Heart right ventricle (tissue), 16 donors: ENCODE results near the gene ADAMTS17. TPM values are rescaled to one million over a fixed set of nuclear protein-coding genes. Genes with fewer than 3 reads are reported as not detected.

Experiments
- ATAC-seq, 8 donors: fragments of 200-7000 bp; cut with Tn5 transposase; one replicate each; pipeline ENCODE4 v1.9.1; 2020; ENCODE audit warnings: mild to moderate bottlenecking in 8 of 8, moderate library complexity in 8 of 8, moderate number of reproducible peaks in 1 of 8
- DNase-seq, 2 donors: peaks; one replicate each; pipeline ENCODE4 v3.0.0-alpha.2; 2020
- H3K27ac ChIP-seq, 10 donors: fragments of 200-600 bp; sonication (generic) in 2 of 10; one replicate each; pipeline versions ENCODE4 v1.5.0 to v1.8.0; 2020 to 2022; ENCODE audit warnings: mild to moderate bottlenecking in 3 of 10
- H3K27me3 ChIP-seq, 7 donors: fragments of 200-600 bp; one replicate each; pipeline ENCODE4 v1.8.0; 2021 to 2022; ENCODE audit warnings: mild to moderate bottlenecking in 2 of 7
- H3K36me3 ChIP-seq, 9 donors: fragments of 200-600 bp; sonication (generic) in 1 of 9; one replicate each; pipeline versions ENCODE4 v1.5.0 to v1.8.0; 2020 to 2022; ENCODE audit warnings: mild to moderate bottlenecking in 2 of 9
- H3K4me1 ChIP-seq, 9 donors: fragments of 200-600 bp; sonication (generic) in 1 of 9; one replicate each; pipeline versions ENCODE4 v1.5.0 to v1.8.0; 2020 to 2022; ENCODE audit warnings: mild to moderate bottlenecking in 4 of 9
- H3K4me3 ChIP-seq, 10 donors: fragments of 200-600 bp; sonication (generic) in 2 of 10; one replicate each; pipeline versions ENCODE4 v1.5.0 to v1.8.0; 2020 to 2022; ENCODE audit warnings: mild to moderate bottlenecking in 7 of 10, moderate library complexity in 2 of 10
- H3K9me3 ChIP-seq, 11 donors: fragments of 200-600 bp in 10 of 11; sonication (generic) in 2 of 11; one replicate each; pipeline versions ENCODE4 v1.5.0 to v1.8.0; 2013 to 2022; ENCODE audit warnings: mild to moderate bottlenecking in 2 of 11, control low read depth in 1 of 11, moderate library complexity in 1 of 11
- CTCF ChIP-seq, 9 donors: fragments of 200-600 bp; sonication (generic) in 2 of 9; IDR thresholded peaks; one replicate each; pipeline versions ENCODE4 v1.5.0 to v1.8.0; 2021 to 2022; ENCODE audit warnings: antibody characterized with exemption in 9 of 9, mild to moderate bottlenecking in 5 of 9, moderate library complexity in 1 of 9
- WGBS, 2 donors: extraction: QIAGEN DNeasy Blood & Tissue Kit; methylation state at CpG; one replicate each; pipeline ENCODE4 v1.1.7; 2013; ENCODE audit warnings: inconsistent platforms in 1 of 2; 5-methylcytosine and 5-hydroxymethylcytosine counted together
- intact Hi-C, 10 donors: fragments of 100-400 bp; cut with DNase I; formaldehyde crosslinking; loops; one replicate each; pipeline versions ENCODE4 v1.11.1 to v1.14.2; 2022
- polyA plus RNA-seq, 2 donors: library from polyadenylated mRNA; stranded (reverse); fragments of 200-250 nt; gene quantifications; one replicate each; pipeline ENCODE4 v1.2.3, GENCODE V29; 2013
- total RNA-seq, 10 donors: library from RNA; stranded (reverse); fragmentation: NEBNext Ultra II Directional in 3 of 10; extraction: Animal tissue kit (Norgen Biotek cat#: 25700) in 3 of 10; gene quantifications; one replicate each; pipeline versions ENCODE4 v1.2.1 to v1.2.4, GENCODE V29; 2021 to 2023
- donor health status: Arrhythmogenic right ventricular cardiomyopathy.
- donor health status: ischemic (EF 13 %, LVEDD 7.1; RV severe dilation, severe dysfunction).
- donor health status: healthy with polysubstance abuse.
- donor health status: DM: no; HTN: yes; CAD: no.
- donor health status: DM: no; HTN: no; CAD: no.
- donor health status: ischemic (EF 25% LVEDD 6.9; RV normal size, moderate dysfunction).
- donor health status: ischemic (EF 25% LVEDD 5.7; RV mildly dilated, moderate dysfunction).
- donor health status: healthy.
- donor health status: DM: yes; HTN: yes; CAD: no.
- donor health status: Ischemic cardiomyopathy.
- donor health status: ischemic (EF 35%, LVEDD 5.7; RV mildly dilated, moderate dysfunction).
- donor health status: nonischemic (EF 11% LVEDD 7.7; RV severe dilation, severe dysfunction).
- donor health status: DM: yes; HTN: yes; CAD: no.
- donor health status: PGD.
- donor health status: ischemic (EF 29% LVEDD 5.4; RV normal size, mild dysfunction).
- donor health status: nonischemic (EF 23%, LVEDD 6.1; RV moderate dilation, normal function).

ADAMTS17 gene
- total and polyA plus RNA-seq, 12 donors, result 0.47 to 5.0 (median 1.2) TPM

DNA sequence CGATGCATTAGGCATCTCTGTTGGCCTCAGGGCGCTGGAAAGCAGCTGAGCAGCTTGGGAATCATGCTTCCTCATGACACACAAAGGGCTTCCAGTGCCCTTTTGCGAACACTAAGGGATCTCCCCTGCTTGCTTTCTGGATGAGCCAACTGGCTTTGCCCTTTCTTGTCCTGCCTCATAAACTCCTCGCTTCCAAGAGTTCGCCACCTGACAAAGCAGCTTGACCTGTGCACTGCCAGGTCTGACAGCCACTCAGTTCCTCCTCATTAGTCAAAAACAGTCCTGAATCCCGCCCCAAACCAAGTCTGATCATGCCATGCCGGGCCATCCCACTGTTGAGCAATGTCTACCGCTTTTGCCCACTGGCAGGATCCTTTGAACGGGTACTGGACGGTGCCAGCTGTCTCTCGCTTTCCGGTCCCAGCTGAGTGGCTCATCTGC is 343.1 kb downstream of the ADAMTS17 start:
- Histone ChIP-seq H3K4me3 (no peak overlapping the region), H3K9me3 (no peaks in the 10 kb centered on the region), H3K27me3 (no peaks in the 10 kb centered on the region), H3K27ac (no peak overlapping the region), H3K4me1 (no peaks in the 10 kb centered on the region), H3K36me3 (no peaks in the 10 kb centered on the region)
- DNase-seq (no peak), ATAC-seq (no peak)
- 89 to 93% methylated on average over 12 of the region's 12 CpGs for WGBS, 2 donors
- intact Hi-C loops, result no loop called here
- TF ChIP-seq CTCF (IDR thresholded peaks at IDR 0.05), result no peak

DNA sequence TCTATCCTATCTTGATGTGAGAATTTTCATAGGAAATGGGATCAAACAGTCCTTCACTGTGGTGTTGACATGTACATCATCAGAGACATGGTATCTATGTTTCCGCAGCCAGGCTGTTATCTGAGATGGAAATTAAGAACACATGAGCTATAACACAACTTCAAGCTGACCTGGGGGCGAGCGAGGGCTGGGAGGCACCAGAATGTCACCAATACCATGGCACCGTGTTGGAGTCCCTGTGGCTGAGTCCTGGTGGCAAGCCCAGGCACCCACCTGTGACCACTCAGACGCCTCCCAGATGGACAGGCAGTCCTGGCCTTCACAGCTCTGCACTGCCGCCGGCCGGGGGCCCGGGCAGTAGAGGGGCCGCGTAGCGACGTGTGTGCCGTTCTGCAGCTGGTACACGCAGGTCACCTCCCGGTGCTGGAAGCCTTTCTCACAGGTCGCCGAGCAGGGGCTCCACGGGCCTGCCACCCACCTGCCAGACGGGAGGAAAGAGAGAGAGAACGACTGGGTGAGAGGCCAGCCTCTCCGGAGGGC is 344.6 kb downstream of the ADAMTS17 start:
- Histone ChIP-seq H3K4me3 (no peak overlapping the region), H3K27me3 (no peaks in the 10 kb centered on the region), H3K27ac (no peak overlapping the region), H3K36me3 (no peaks in the 10 kb centered on the region), H3K4me1 (no peaks in the 10 kb centered on the region), H3K9me3 (no peaks in the 10 kb centered on the region)
- no peak for TF ChIP-seq CTCF (IDR thresholded peaks at IDR 0.05)
- intact Hi-C loops, result no loop called here
- ATAC-seq (peak in 1 of 8 donors; percentile 7), DNase-seq (no peak)
- WGBS, 2 donors, result 81 to 82% methylated on average over 22 of the region's 22 CpGs

GRCh38 chr15:99996660-99997059 is 345.1 kb downstream of the ADAMTS17 start:
- Histone ChIP-seq H3K27me3 (no peaks in the 10 kb centered on the region), H3K27ac (no peak overlapping the region), H3K9me3 (no peaks in the 10 kb centered on the region), H3K4me1 (no peaks in the 10 kb centered on the region), H3K36me3 (no peaks in the 10 kb centered on the region), H3K4me3 (no peak overlapping the region)
- DNase-seq (no peak), ATAC-seq (no peak)
- no peak for TF ChIP-seq CTCF (IDR thresholded peaks at IDR 0.05)
- 91 to 95% methylated on average over 3 of the region's 3 CpGs for WGBS, 2 donors
- intact Hi-C loops, result no loop called here

DNA sequence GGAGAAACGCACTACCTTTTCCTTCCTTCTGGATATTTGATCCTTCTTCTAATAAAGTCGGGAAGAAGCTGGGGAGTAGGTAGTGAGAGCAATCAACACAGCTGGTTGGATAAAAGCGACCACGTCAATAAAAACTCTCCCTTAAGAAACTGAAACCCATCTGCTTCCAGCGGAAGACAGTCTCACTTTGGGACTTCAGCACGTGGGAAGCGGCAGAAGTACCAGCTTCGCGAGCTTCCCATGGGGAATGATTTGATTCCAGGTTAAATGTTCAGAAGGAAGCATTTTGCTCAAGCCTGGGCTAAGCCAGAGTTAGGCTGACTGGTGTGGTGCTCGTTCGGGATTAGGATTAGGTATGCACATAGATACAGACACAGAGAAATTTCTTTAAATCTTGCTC is 346.2 kb downstream of the ADAMTS17 start:
- ATAC-seq (no peak), DNase-seq (no peak)
- Histone ChIP-seq H3K36me3 (no peaks in the 10 kb centered on the region), H3K4me1 (no peaks in the 10 kb centered on the region), H3K9me3 (no peaks in the 10 kb centered on the region), H3K27me3 (no peaks in the 10 kb centered on the region), H3K27ac (no peak overlapping the region), H3K4me3 (no peak overlapping the region)
- TF ChIP-seq CTCF (IDR thresholded peaks at IDR 0.05), result no peak
- 68 to 69% methylated on average over 11 of the region's 11 CpGs for WGBS, 2 donors
- intact Hi-C loops, result no loop called here
